Measurements from ENCODE around the gene CCL21. TPM values are rescaled to one million over a fixed set of nuclear protein-coding genes. Genes with fewer than 3 reads are reported as not detected.

CCL21 gene
- polyA plus RNA-seq, 1 donor (not counting 4 experiments of a cell fraction or from before 2014, with no cell fraction given), result not detected

DNA sequence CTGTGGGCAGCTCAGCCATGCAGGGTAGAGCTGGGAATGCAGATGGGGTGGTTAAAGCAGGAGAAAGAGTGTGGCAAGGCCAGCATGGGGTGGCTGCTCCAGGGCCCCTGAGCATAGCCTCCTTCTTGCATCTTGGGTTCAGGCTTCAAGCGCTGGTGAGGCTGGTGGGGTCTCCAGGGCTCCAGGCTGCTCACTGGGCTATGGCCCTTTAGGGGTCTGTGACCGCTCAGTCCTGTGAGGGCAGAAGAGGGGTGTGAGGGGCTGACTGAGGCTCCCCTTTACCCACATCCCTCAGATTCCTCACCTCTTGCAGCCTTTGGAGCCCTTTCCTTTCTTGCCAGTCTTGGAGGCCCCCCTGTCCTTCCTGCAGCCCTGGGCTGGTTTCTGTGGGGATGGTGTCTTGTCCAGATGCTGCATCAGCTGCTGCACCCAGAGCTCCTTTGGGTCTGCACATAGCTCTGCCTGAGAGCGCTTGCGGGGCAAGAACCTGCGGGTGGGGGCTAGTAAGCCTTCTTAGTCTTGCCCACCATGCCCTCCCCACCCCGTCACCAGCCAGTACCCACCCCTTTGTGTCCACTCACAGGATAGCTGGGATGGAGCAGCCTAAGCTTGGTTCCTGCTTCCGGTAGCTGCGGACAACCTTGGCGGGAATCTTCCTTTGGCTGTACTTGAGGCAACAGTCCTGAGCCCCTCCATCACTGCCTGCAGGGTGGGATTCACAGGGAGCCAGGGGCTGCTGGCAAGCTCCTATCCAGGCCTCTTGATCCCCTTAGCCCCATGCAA is 549 bp downstream of the CCL21 start:
- Histone ChIP-seq H3K4me2 (ENCODE audit: control insufficient read depth, extremely low read depth, insufficient read depth, low read depth, low read length) (no peak overlapping the region), H3K9me1 (ENCODE audit: control insufficient read depth, extremely low read depth, insufficient read depth, low read length) (no peaks in the 10 kb centered on the region), H3K27me3 (ENCODE audit: control insufficient read depth, extremely low read depth, insufficient read depth, low read length) (no peaks in the 10 kb centered on the region), H3K4me3 (ENCODE audit: control insufficient read depth in 2 of 3, extremely low read depth in 1 of 3, insufficient read depth in 2 of 3, low read depth in 1 of 3, low read length in 3 of 3) (no peak overlapping the region), H3K9ac (ENCODE audit: control insufficient read depth, extremely low read depth, insufficient read depth, low read length) (no peak overlapping the region), H3K4me1 (ENCODE audit: control insufficient read depth, extremely low read depth, insufficient read depth, low read length) (peaks cover 13% of the 10 kb centered on the region), H2AFZ (ENCODE audit: control insufficient read depth, low read length) (no peak overlapping the region), H3K9me3 (ENCODE audit: control insufficient read depth, low read depth, low read length) (no peaks in the 10 kb centered on the region), H4K20me1 (ENCODE audit: control insufficient read depth, extremely low read depth, insufficient read depth, low read length) (no peaks in the 10 kb centered on the region), H3K27ac (ENCODE audit: control insufficient read depth, insufficient read depth, low read length) (no peak overlapping the region), H3K36me3 (ENCODE audit: control insufficient read depth in 2 of 2, extremely low read depth in 1 of 2, insufficient read depth in 2 of 2, low read length in 2 of 2) (no peaks in the 10 kb centered on the region), H3K79me2 (ENCODE audit: control insufficient read depth, insufficient read depth, low read length) (no peaks in the 10 kb centered on the region)
- no peak for TF ChIP-seq CTCF (optimal IDR thresholded peaks at IDR 0.05 in 1 of 3, IDR thresholded peaks at IDR 0.05 in 1 of 3, conservative IDR thresholded peaks at IDR 0.05 in 1 of 3; ENCODE audit: extremely low read depth in 1 of 3, insufficient read depth in 2 of 3, low read length in 3 of 3)
- no peak for TF ChIP-seq EZH2 (IDR thresholded peaks at IDR 0.05; ENCODE audit: low read length)
- dilution Hi-C loops (cut with MboI; ENCODE audit: extremely low pct_ligation_motif_present, low sequenced_read_pairs), result no loop called here
- no peak for DNase-seq (ENCODE audit: low read depth, low spot score)
- no peak for FAIRE-seq

GRCh38 chr9:34707130-34707529 is 2.8 kb downstream of the CCL21 start:
- FAIRE-seq, result no peak
- dilution Hi-C loops (cut with MboI; ENCODE audit: extremely low pct_ligation_motif_present, low sequenced_read_pairs), result no loop called here
- no peaks in the 10 kb centered on the region for H3K79me2 ChIP-seq (ENCODE audit: control insufficient read depth, insufficient read depth, low read length)

More at GRCh38 chr9:34707130-34707529, 2.8 kb downstream of the CCL21 start:
- H3K4me3 ChIP-seq (ENCODE audit: control insufficient read depth in 2 of 3, extremely low read depth in 1 of 3, insufficient read depth in 2 of 3, low read depth in 1 of 3, low read length in 3 of 3), result no peak overlapping the region
- H3K36me3 ChIP-seq (ENCODE audit: control insufficient read depth in 2 of 2, extremely low read depth in 1 of 2, insufficient read depth in 2 of 2, low read length in 2 of 2), result no peaks in the 10 kb centered on the region
- H3K4me2 ChIP-seq (ENCODE audit: control insufficient read depth, extremely low read depth, insufficient read depth, low read depth, low read length), result no peak overlapping the region
- no peaks in the 10 kb centered on the region for H4K20me1 ChIP-seq (ENCODE audit: control insufficient read depth, extremely low read depth, insufficient read depth, low read length)
- no peaks in the 10 kb centered on the region for H3K27me3 ChIP-seq (ENCODE audit: control insufficient read depth, extremely low read depth, insufficient read depth, low read length)
- no peaks in the 10 kb centered on the region for H3K9me3 ChIP-seq (ENCODE audit: control insufficient read depth, low read depth, low read length)
- no peaks in the 10 kb centered on the region for H3K9me1 ChIP-seq (ENCODE audit: control insufficient read depth, extremely low read depth, insufficient read depth, low read length)
- DNase-seq (ENCODE audit: low read depth, low spot score), result no peak
- peaks cover 6% of the 10 kb centered on the region for H3K4me1 ChIP-seq (ENCODE audit: control insufficient read depth, extremely low read depth, insufficient read depth, low read length)
- no peak overlapping the region for H3K27ac ChIP-seq (ENCODE audit: control insufficient read depth, insufficient read depth, low read length)
- TF ChIP-seq CTCF (optimal IDR thresholded peaks at IDR 0.05 in 1 of 3, IDR thresholded peaks at IDR 0.05 in 1 of 3, conservative IDR thresholded peaks at IDR 0.05 in 1 of 3; ENCODE audit: extremely low read depth in 1 of 3, insufficient read depth in 2 of 3, low read length in 3 of 3) (no peak), EZH2 (IDR thresholded peaks at IDR 0.05; ENCODE audit: low read length) (no peak)
- H3K9ac ChIP-seq (ENCODE audit: control insufficient read depth, extremely low read depth, insufficient read depth, low read length), result no peak overlapping the region
- no peak overlapping the region for H2AFZ ChIP-seq (ENCODE audit: control insufficient read depth, low read length)
